Brain microvascular endothelial cell (primary cell): ENCODE data around the gene B4GALT5.

Experiments
- DNase-seq: peaks from one replicate; pipeline ENCODE4 v3.0.0-alpha.2; 2020
- H3K27ac ChIP-seq: fragments of 250-450 bp; sonication (Bioruptor Pico); 2 replicates; pipeline ENCODE4 v1.5.1; 2020; ENCODE audit warnings: mild to moderate bottlenecking, moderate library complexity
- H3K27me3 ChIP-seq: fragments of 250-450 bp; sonication (Bioruptor Pico); replicated peaks from 2 replicates; pipeline ENCODE4 v1.5.1; 2020; ENCODE audit warnings: mild to moderate bottlenecking
- H3K36me3 ChIP-seq: fragments of 250-450 bp; sonication (Bioruptor Pico); replicated peaks from 2 replicates; pipeline ENCODE4 v1.5.1; 2020; ENCODE audit warnings: mild to moderate bottlenecking
- H3K4me3 ChIP-seq: 2 replicates; pipeline ENCODE4 v1.5.1; 2011; ENCODE audit warnings: low read depth, mild to moderate bottlenecking, control low read depth, low read length, moderate library complexity
- in situ Hi-C: cut with HindIII; loops from 2 replicates; pipeline ENCODE4 v1.10.0; 2017; ENCODE audit warnings: low sequenced_read_pairs, low pct_ligation_motif_present
- TF ChIP-seq, protein P1 (sequence below): IDR thresholded peaks from 2 replicates; pipeline ENCODE4 v1.5.1; 2011; ENCODE audit warnings: low read depth, mild to moderate bottlenecking, moderate library complexity, low read length, control low read depth, inconsistent platforms; ENCODE audit errors: missing control alignments

The B4GALT5 gene

DNA sequence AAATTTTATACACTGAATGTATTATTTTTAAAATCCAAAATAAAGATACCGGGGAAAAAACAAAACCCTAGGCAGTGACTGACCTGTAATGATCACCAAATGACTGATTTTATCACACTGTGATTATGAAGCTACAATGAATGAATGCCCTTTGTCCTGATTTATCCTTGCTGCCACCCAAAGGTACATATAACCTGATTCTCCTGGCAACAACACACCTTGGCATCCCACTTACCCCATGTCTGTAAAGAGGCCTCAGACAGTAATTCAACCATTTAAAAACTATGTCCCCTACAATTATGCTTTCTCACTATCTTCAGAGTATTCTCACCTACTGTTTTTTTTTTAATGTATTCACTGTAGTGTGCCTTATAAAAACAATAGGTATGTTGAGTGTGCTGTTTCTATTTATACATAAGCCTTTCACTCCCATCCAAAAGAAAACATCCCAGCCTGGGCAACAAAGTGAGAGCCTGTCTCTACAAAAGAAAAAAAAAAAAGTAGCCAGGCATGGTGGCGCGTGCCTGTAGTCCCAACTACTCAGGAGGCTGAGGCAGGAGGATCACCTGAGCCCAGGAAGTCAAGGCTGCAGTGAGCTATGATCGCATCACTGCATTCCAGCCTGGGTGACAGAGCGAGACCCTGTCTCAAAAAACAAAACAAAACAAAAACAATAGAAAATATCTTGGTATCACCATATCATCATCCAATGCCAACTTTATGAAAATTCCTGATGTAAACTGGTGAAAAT lies 21.7 kb downstream of the B4GALT5 start:
- H3K27me3 ChIP-seq: no peaks in the 10 kb centered on the region
- TF ChIP-seq, protein P1, sequence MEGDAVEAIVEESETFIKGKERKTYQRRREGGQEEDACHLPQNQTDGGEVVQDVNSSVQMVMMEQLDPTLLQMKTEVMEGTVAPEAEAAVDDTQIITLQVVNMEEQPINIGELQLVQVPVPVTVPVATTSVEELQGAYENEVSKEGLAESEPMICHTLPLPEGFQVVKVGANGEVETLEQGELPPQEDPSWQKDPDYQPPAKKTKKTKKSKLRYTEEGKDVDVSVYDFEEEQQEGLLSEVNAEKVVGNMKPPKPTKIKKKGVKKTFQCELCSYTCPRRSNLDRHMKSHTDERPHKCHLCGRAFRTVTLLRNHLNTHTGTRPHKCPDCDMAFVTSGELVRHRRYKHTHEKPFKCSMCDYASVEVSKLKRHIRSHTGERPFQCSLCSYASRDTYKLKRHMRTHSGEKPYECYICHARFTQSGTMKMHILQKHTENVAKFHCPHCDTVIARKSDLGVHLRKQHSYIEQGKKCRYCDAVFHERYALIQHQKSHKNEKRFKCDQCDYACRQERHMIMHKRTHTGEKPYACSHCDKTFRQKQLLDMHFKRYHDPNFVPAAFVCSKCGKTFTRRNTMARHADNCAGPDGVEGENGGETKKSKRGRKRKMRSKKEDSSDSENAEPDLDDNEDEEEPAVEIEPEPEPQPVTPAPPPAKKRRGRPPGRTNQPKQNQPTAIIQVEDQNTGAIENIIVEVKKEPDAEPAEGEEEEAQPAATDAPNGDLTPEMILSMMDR: no peak
- no peaks in the 10 kb centered on the region for H3K36me3 ChIP-seq
- H3K4me3 ChIP-seq: no peak overlapping the region
- in situ Hi-C loops: no loop called here
- H3K27ac ChIP-seq: no peak overlapping the region
- DNase-seq: no peak

DNA sequence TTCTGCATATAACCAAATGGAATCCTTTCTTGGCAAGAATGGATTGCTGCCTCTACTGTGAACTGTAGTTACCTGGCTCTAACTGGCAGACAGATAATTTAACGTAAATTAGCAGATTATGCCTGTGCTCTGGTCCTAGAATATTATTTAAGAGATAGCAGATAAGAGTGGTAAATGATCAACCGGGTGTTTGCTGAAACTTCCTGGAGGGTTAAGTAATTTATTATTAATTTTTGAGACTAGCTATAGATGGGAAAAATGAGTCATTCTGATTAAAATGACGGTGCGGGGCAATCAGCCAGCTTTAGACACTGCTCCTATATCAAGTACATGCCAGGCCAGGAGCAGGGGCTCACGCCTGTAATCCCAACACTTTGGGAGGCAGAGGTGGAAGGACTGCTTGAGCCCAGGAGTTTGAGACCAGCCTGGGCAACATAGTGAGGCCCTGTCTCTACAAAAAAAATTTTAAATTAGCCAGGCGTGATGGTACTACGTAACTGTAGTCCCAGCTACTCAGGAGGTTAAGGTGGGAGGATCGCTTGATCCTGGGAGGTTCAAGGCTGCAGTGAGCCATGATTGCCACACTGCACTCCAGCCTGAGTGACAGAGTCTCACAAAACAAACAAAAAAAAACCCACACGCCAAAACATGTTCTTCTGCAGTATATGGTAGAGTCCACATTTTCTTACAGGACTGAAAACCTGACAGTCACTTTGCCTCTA lies 22.6 kb downstream of the B4GALT5 start:
- DNase-seq: peak; percentile 76

DNA sequence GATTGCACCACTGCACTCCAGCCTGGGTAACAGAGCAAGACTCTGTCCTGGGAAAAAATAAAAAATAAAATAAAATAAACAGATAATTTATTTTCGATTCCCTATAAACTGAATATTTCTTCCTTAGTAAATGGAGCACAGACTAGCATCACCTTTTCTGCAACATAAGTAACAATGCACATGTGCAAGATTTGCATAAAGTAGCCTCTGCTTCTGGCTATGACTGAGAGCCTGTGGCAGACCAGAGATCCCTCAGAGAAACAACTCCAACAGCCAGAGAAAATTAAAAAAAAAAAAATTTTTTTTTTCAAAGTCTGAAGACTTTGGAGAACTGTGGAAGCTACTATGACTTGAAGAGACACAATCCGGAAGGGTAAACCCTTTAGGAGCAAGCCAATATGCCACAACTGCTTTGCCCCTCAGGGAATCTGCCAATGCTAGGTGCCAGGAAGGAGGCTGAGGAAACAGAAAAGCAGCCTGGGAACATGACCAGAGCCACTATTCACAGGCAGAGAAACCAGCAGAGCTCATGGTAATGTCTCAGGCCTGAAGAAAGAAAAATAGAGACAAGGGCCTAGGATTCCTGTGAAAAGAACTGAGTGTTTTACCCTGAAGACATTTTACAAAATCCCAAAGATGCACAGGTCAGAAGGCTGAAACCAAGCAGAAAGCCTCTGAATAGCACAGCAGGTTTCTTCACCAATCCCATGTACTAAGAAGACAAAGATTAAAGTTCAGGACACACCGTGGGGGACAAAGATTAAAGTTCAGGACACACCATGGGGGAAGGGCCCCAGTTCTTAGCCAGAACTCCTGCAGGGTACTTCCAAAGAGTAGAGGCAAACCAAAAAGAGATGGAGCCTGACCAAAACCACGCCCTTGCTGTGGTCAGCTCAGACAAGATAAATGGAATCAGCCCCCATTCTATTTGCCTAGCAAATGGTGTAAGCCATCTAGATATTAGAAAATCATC lies 25.8 kb downstream of the B4GALT5 start:
- no peak for DNase-seq
- in situ Hi-C loops: no loop called here
- no peak overlapping the region for H3K27ac ChIP-seq
- no peaks in the 10 kb centered on the region for H3K36me3 ChIP-seq
- TF ChIP-seq, protein P1: no peak
- H3K4me3 ChIP-seq: no peak overlapping the region
- no peaks in the 10 kb centered on the region for H3K27me3 ChIP-seq

More for the DNA sequence above, 22.6 kb downstream of the B4GALT5 start:
- H3K4me3 ChIP-seq: no peak overlapping the region
- TF ChIP-seq, protein P1: no peak
- in situ Hi-C loops: no loop called here
- no peaks in the 10 kb centered on the region for H3K36me3 ChIP-seq
- H3K27me3 ChIP-seq: no peaks in the 10 kb centered on the region
- H3K27ac ChIP-seq: no peak overlapping the region

DNA sequence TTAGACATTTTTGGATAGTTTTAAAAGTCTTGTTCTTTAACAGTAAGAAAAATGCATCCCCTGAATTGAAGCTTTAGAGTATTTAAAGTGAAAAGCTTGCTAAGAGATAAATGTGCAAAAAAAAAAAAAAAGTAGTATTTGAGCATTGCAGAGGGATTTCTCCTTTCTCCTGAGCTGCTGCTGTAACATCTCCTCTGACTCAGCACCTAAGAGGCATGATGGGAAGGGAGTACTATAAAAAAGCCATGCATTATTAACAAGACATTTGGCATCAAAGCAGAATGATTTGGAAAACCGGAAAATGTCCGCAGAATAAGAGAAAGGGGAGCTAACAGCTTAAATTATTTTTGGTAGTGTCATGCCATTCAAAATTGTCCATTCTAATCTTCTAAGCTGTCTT lies 27.9 kb downstream of the B4GALT5 start:
- Histone ChIP-seq H3K36me3 (no peaks in the 10 kb centered on the region), H3K27ac (peak overlapping the region; percentile 7), H3K27me3 (no peaks in the 10 kb centered on the region), H3K4me3 (no peak overlapping the region)
- TF ChIP-seq, protein P1: no peak
- no peak for DNase-seq
- in situ Hi-C loops: no loop called here

DNA sequence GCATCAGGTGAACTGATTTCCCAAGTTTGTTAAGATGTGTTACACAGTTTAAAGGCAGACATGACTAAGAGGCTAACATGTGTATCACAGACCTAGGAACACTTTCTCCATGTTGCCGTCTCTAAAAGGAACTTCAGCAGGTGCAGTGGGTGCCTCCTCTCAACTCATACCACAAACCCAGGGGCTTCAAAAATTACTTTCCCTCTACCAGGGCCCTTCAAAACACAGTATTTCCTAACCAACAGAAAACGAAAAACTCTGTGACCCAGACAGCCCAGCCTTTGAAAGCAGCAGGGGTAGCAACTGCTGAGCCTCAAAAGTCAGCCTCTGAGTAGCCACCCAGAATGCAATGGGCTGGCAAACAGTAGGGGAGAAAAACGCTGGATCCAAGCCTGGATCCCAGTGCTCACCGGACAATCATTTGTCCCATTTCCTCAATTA lies 28.5 kb downstream of the B4GALT5 start:
- Histone ChIP-seq H3K36me3 (no peaks in the 10 kb centered on the region), H3K27me3 (no peaks in the 10 kb centered on the region), H3K4me3 (no peak overlapping the region), H3K27ac (peak overlapping the region; percentile 3)
- TF ChIP-seq, protein P1: no peak
- in situ Hi-C loops: no loop called here
- no peak for DNase-seq
